ENCODE results near the gene ZNF428.

Gene ZNF428

DNA sequence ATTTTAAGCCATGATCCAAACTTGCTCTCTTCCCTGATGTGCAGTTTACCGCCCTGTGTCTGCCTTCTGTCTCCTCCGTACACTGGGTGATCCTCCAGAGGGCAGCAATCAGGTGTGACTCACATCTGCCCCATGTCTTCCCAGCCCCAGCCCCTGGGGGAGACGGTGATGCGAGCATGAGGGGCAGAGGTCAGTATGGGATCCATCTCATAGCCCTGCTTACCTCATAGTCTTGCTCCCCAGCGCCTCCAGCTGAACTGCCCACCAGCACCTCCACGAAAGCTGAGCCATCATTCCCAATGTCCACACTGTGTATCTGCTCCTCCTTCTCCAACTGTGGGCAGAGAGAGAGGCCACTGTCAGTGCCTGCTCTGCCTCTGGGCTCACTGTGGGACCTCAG lies 58.7 kb downstream of the ZNF428 start:
- no peak for DNase-seq

Measured in NCI-H1417 treated with DMSO at 0.1 percent for 48 hours (cell line).